ENCODE measurements around the gene AFTPH. TPM values are rescaled to one million over a fixed set of nuclear protein-coding genes. Genes with fewer than 3 reads are reported as not detected.

AFTPH gene
- total RNA-seq, 5 donors from 2014 or later (not counting 1 experiment from before 2014, with no cell fraction given), result 33.4 to 42.5 (median 37.9) TPM

DNA sequence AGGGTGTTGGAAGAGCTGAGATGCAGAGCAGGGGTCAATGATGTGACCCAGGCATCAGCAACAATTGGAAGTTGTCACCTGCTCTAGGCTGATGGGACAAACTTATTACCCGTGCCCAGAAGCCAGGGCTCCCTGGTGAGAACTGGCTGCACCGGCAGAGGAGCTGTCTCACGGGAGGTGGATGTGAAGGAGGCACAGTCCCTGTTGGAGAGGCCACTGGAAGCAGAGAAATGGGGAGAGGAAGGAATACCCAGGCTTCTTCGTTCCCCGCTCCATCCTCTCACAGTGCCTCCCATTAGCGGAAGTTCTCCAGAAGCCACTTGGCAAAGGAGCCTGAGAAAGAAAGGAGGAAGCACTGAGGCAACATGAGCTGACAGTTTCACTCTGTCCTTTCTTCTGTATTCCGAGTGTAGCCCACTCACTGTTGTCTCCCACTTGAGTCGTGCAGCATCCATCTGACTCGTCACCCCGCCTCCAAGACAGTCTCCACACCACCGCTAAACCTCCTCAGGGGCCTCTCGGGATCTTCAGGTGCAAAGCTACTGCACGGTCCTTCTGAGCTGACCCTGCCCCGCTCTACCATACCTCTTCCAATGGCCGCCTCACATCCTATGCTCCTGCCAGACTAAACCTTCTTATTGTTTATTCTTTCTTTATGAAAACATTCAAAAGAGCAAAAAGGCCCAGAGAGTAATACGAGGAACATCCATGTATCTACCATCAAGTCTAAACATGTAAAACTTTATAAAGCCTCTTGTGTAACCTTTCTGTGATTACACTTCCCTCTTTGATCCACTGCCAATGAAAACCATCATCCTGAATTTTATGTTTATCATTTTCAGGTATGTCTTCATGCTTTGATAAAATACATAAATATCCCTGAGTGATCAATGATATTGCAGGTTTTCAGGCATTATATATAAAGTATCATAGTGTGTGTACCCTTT, 19.1 kb upstream of the AFTPH start:
- Mint-ChIP-seq H3K27ac (no peak overlapping the region), H3K27me3 (peaks cover 4 to 8% of the 10 kb centered on the region in 2 donors), H3K4me1 (no peaks in the 10 kb centered on the region), H3K36me3 (no peaks in the 10 kb centered on the region), H3K9me3 (no peaks in the 10 kb centered on the region), H3K4me3 (no peak overlapping the region)
- no peaks in the 10 kb centered on the region for H3K4me1 ChIP-seq (ENCODE audit: control insufficient read depth in 1 of 2, extremely low read depth in 1 of 2, insufficient read depth in 2 of 2, low read length in 2 of 2)
- ATAC-seq (replicated peaks in 1 of 4) (no peak), DNase-seq (no peak)
- ChIA-PET CTCF (interaction anchor here in 1 of 2 donors (1.0 kb wide), 1 partner anchor 17 kb away, joined by 4 read pairs; no protein-coding TSS in a partner anchor), POLR2A (interaction anchor here (0.5 to 0.9 kb wide), 4 partner anchors 18 to 1072 kb away, joined by 3 to 4 read pairs (median 4); no protein-coding TSS in a partner anchor)
- no peak overlapping the region for H3K27ac ChIP-seq (ENCODE audit: low read length)
- peaks cover 0 to 6% of the 10 kb centered on the region in 2 experiments for H3K27me3 ChIP-seq (replicated peaks in 1 of 2; ENCODE audit: control insufficient read depth in 2 of 2, extremely low read depth in 1 of 2, insufficient read depth in 2 of 2, low read length in 1 of 2)
- H3K36me3 ChIP-seq (ENCODE audit: control insufficient read depth in 2 of 2, extremely low read depth in 1 of 2, insufficient read depth in 1 of 2, low read length in 1 of 2), result no peaks in the 10 kb centered on the region
- WGBS (ENCODE audit: insufficient coverage), result 88% methylated on average over 13 of the region's 16 CpGs
- no peaks in the 10 kb centered on the region for H3K9me3 ChIP-seq
- no peak overlapping the region for H3K4me3 ChIP-seq (ENCODE audit: control insufficient read depth in 1 of 2, extremely low read depth in 1 of 2, low read length in 1 of 2)

GRCh38 chr2:64506686-64507085, 17.4 kb upstream of the AFTPH start:
- no peak overlapping the region for H3K4me3 Mint-ChIP-seq
- H3K27ac Mint-ChIP-seq, result no peak overlapping the region
- H3K4me1 Mint-ChIP-seq, result no peaks in the 10 kb centered on the region
- Histone ChIP-seq H3K27me3 (replicated peaks in 1 of 2; ENCODE audit: control insufficient read depth in 2 of 2, extremely low read depth in 1 of 2, insufficient read depth in 2 of 2, low read length in 1 of 2) (peaks cover 0 to 6% of the 10 kb centered on the region in 2 experiments), H3K36me3 (ENCODE audit: control insufficient read depth in 2 of 2, extremely low read depth in 1 of 2, insufficient read depth in 1 of 2, low read length in 1 of 2) (no peaks in the 10 kb centered on the region), H3K27ac (ENCODE audit: low read length) (no peak overlapping the region), H3K4me1 (ENCODE audit: control insufficient read depth in 1 of 2, extremely low read depth in 1 of 2, insufficient read depth in 2 of 2, low read length in 2 of 2) (no peaks in the 10 kb centered on the region), H3K9me3 (no peaks in the 10 kb centered on the region), H3K4me3 (ENCODE audit: control insufficient read depth in 1 of 2, extremely low read depth in 1 of 2, low read length in 1 of 2) (no peak overlapping the region)
- H3K36me3 Mint-ChIP-seq, result no peaks in the 10 kb centered on the region
- peaks cover 4 to 8% of the 10 kb centered on the region in 2 donors for H3K27me3 Mint-ChIP-seq
- no peaks in the 10 kb centered on the region for H3K9me3 Mint-ChIP-seq
- POLR2A ChIA-PET, result no interaction called here
- CTCF ChIA-PET, result no interaction called here
- WGBS (ENCODE audit: insufficient coverage), result no CpG with 5 or more reads among the region's 2 CpGs
- ATAC-seq (replicated peaks in 1 of 4) (no peak), DNase-seq (no peak)

DNA sequence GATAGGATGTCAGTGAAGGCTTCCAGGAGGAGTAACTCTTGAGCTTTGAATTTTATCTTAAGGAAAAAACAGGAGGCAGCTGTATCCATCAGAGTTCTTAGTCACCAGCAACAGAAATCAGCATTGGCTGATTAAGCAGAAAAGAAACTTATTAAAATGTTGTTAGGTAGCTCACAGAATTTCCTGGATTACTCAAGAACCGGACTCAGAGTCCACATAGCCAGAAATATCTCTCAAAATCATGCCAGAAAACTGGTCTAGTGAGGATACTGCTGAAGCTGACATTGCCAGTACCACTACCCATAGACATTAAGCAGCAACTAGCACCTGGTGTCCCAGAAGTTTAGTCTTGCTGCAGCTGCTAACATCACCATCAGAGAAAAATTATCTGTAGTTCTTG, 10.1 kb upstream of the AFTPH start:
- Mint-ChIP-seq H3K9me3 (no peaks in the 10 kb centered on the region), H3K4me3 (no peak overlapping the region), H3K27ac (no peak overlapping the region), H3K27me3 (peaks cover 0 to 1% of the 10 kb centered on the region in 2 donors), H3K4me1 (no peaks in the 10 kb centered on the region), H3K36me3 (no peaks in the 10 kb centered on the region)
- Histone ChIP-seq H3K27ac (ENCODE audit: low read length) (no peak overlapping the region), H3K4me3 (ENCODE audit: control insufficient read depth in 1 of 2, extremely low read depth in 1 of 2, low read length in 1 of 2) (no peak overlapping the region), H3K27me3 (replicated peaks in 1 of 2; ENCODE audit: control insufficient read depth in 2 of 2, extremely low read depth in 1 of 2, insufficient read depth in 2 of 2, low read length in 1 of 2) (peaks cover 0 to 2% of the 10 kb centered on the region in 2 experiments), H3K36me3 (ENCODE audit: control insufficient read depth in 2 of 2, extremely low read depth in 1 of 2, insufficient read depth in 1 of 2, low read length in 1 of 2) (no peaks in the 10 kb centered on the region), H3K4me1 (ENCODE audit: control insufficient read depth in 1 of 2, extremely low read depth in 1 of 2, insufficient read depth in 2 of 2, low read length in 2 of 2) (no peaks in the 10 kb centered on the region), H3K9me3 (no peaks in the 10 kb centered on the region)
- ChIA-PET POLR2A (no interaction called here), CTCF (interaction anchor here in 1 of 2 donors (1.1 to 1.8 kb wide), 2 partner anchors 9 to 44 kb away, joined by 4 to 12 read pairs; partner anchors contain the start of gene AFTPH)
- no peak for DNase-seq
- WGBS (ENCODE audit: insufficient coverage), result 43% methylated on average over 1 of the region's 1 CpG
- ATAC-seq (replicated peaks in 1 of 4), result no peak

- POLR2A ChIA-PET, result interaction anchor here (0.5 to 0.7 kb wide), 4 partner anchors 211 to 637 kb away, joined by 4 to 23 read pairs (median 6); no protein-coding TSS in a partner anchor
- ATAC-seq (replicated peaks in 1 of 4), result no peak
Measured at GRCh38 chr2:64515086-64515485, 9.0 kb upstream of the AFTPH start.

DNA sequence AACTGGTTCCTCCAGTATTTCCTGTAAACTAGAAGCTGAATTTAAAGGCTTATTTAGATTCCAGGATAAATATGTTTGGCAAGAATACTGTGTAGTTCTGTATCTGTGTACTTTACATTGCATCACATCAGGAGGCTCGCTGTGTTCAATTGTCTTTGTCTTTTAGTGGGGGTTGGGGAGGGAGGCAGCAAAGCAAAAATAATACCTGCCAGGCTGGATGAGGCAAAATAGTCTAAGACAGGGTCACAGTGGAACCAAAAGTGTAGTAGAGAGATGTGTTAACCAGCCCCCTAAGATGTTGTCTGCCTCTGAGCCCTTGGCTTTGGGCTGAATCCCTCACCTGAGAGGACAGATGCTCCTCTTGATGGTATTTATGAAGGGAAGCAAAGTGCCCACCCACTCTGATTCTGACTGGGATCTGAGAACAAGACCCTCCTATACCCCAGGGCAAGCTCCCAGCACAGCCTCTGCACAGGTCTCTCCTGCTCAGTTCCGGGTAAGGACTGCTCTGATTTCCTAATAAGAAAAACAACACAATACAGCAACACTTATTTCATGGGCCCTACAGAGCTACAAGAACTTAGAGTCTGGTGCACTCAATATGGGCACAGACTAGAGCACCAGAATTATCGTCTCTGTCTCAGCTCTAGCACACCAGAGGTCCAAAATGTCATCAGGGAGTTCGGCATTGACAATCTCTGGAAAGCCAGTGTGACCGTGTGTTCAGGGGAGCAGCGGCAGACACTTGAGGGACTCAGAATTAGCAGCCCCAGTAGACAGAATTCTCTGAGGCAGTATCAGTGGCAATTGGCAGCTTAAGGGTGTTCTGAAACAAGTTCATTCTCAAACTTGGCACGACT, 7.2 kb upstream of the AFTPH start:
- WGBS (ENCODE audit: insufficient coverage), result 90% methylated on average over 5 of the region's 7 CpGs
- no peak for ATAC-seq (replicated peaks in 1 of 4)
- Mint-ChIP-seq H3K9me3 (no peaks in the 10 kb centered on the region), H3K27ac (no peak overlapping the region), H3K27me3 (peaks cover 0 to 1% of the 10 kb centered on the region in 2 donors), H3K4me3 (no peak overlapping the region), H3K4me1 (no peaks in the 10 kb centered on the region), H3K36me3 (no peaks in the 10 kb centered on the region)
- Histone ChIP-seq H3K4me3 (ENCODE audit: control insufficient read depth in 1 of 2, extremely low read depth in 1 of 2, low read length in 1 of 2) (no peak overlapping the region), H3K4me1 (ENCODE audit: control insufficient read depth in 1 of 2, extremely low read depth in 1 of 2, insufficient read depth in 2 of 2, low read length in 2 of 2) (no peaks in the 10 kb centered on the region), H3K36me3 (ENCODE audit: control insufficient read depth in 2 of 2, extremely low read depth in 1 of 2, insufficient read depth in 1 of 2, low read length in 1 of 2) (no peaks in the 10 kb centered on the region), H3K27me3 (replicated peaks in 1 of 2; ENCODE audit: control insufficient read depth in 2 of 2, extremely low read depth in 1 of 2, insufficient read depth in 2 of 2, low read length in 1 of 2) (peaks cover 2 to 3% of the 10 kb centered on the region in 2 experiments), H3K27ac (ENCODE audit: low read length) (no peak overlapping the region), H3K9me3 (no peaks in the 10 kb centered on the region)
- DNase-seq, result no peak
- CTCF ChIA-PET, result interaction anchor here in 1 of 2 donors (0.6 kb wide), 1 partner anchor 638 kb away, joined by 4 read pairs; no protein-coding TSS in a partner anchor
- POLR2A ChIA-PET, result interaction anchor here in 1 of 2 donors (0.6 kb wide), 1 partner anchor 14 kb away, joined by 4 read pairs; no protein-coding TSS in a partner anchor

More at GRCh38 chr2:64515086-64515485, 9.0 kb upstream of the AFTPH start:
- H3K9me3 ChIP-seq, result no peaks in the 10 kb centered on the region
- WGBS (ENCODE audit: insufficient coverage), result 88% methylated on average over 1 of the region's 3 CpGs
- no peak overlapping the region for H3K27ac ChIP-seq (ENCODE audit: low read length)
- no peak overlapping the region for H3K4me3 Mint-ChIP-seq
- DNase-seq, result no peak
- no peaks in the 10 kb centered on the region for H3K9me3 Mint-ChIP-seq
- no peaks in the 10 kb centered on the region for H3K4me1 ChIP-seq (ENCODE audit: control insufficient read depth in 1 of 2, extremely low read depth in 1 of 2, insufficient read depth in 2 of 2, low read length in 2 of 2)
- peaks cover 0 to 2% of the 10 kb centered on the region in 2 experiments for H3K27me3 ChIP-seq (replicated peaks in 1 of 2; ENCODE audit: control insufficient read depth in 2 of 2, extremely low read depth in 1 of 2, insufficient read depth in 2 of 2, low read length in 1 of 2)
- H3K27me3 Mint-ChIP-seq, result peaks cover 0 to 1% of the 10 kb centered on the region in 2 donors
- no peak overlapping the region for H3K4me3 ChIP-seq (ENCODE audit: control insufficient read depth in 1 of 2, extremely low read depth in 1 of 2, low read length in 1 of 2)
- no peak overlapping the region for H3K27ac Mint-ChIP-seq
- CTCF ChIA-PET, result interaction anchor here (0.6 to 1.8 kb wide), 2 partner anchors 8 to 304 kb away, joined by 6 to 12 read pairs; partner anchors contain the start of gene AFTPH (in 1 of the 2)
- no peaks in the 10 kb centered on the region for H3K36me3 Mint-ChIP-seq
- H3K36me3 ChIP-seq (ENCODE audit: control insufficient read depth in 2 of 2, extremely low read depth in 1 of 2, insufficient read depth in 1 of 2, low read length in 1 of 2), result no peaks in the 10 kb centered on the region
- H3K4me1 Mint-ChIP-seq, result no peaks in the 10 kb centered on the region

DNA sequence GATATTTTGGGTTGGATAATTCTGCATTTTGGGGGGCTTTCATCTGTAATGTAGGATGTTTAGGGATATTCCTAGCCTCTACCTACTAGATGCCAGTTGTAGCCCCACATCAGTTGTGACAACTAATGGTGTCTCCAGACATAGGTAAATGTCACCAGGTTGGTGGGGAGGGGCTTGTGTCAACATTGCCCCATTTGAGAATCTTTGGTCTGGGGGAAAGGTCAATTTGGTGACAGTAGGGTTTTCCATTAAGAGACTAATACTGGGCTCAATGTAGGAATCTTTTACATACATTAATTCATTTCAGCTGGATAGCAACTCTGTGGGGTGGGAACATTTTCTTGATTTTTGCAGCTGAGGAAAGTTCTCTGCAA, 6.6 kb upstream of the AFTPH start:
- POLR2A ChIA-PET, result no interaction called here
- Histone ChIP-seq H3K4me3 (ENCODE audit: control insufficient read depth in 1 of 2, extremely low read depth in 1 of 2, low read length in 1 of 2) (no peak overlapping the region), H3K36me3 (ENCODE audit: control insufficient read depth in 2 of 2, extremely low read depth in 1 of 2, insufficient read depth in 1 of 2, low read length in 1 of 2) (no peaks in the 10 kb centered on the region), H3K9me3 (no peaks in the 10 kb centered on the region), H3K4me1 (ENCODE audit: control insufficient read depth in 1 of 2, extremely low read depth in 1 of 2, insufficient read depth in 2 of 2, low read length in 2 of 2) (no peaks in the 10 kb centered on the region), H3K27ac (ENCODE audit: low read length) (no peak overlapping the region), H3K27me3 (replicated peaks in 1 of 2; ENCODE audit: control insufficient read depth in 2 of 2, extremely low read depth in 1 of 2, insufficient read depth in 2 of 2, low read length in 1 of 2) (peaks cover 2 to 3% of the 10 kb centered on the region in 2 experiments)
- Mint-ChIP-seq H3K4me1 (peaks cover 0 to under 1% (median 0%) of the 10 kb centered on the region in 3 donors), H3K9me3 (no peaks in the 10 kb centered on the region), H3K27ac (no peak overlapping the region), H3K36me3 (no peaks in the 10 kb centered on the region), H3K27me3 (peaks cover 0 to 1% of the 10 kb centered on the region in 2 donors), H3K4me3 (no peak overlapping the region)
- CTCF ChIA-PET, result no interaction called here
- ATAC-seq (replicated peaks in 1 of 4) (no peak), DNase-seq (no peak)

Data from T-cell (primary cell).